GM12865 (cell line): Measurements from ENCODE around the gene FASLG.
A peak's percentile ranks its signal among the peaks of the same experiment; 100 is the strongest.

ENCODE experiments used
- DNase-seq: peaks from one replicate; pipeline ENCODE4 v3.0.0; 2010; ENCODE audit warnings: low read depth
- H3K4me3 ChIP-seq: 2 replicates; pipeline ENCODE4 v1.5.1; 2011; ENCODE audit warnings: mild to moderate bottlenecking, low read depth, low read length, control low read depth
- CTCF ChIP-seq: IDR thresholded peaks from 2 replicates; pipeline ENCODE4 v1.5.1; 2011; ENCODE audit warnings: low read length, control low read depth, low read depth, inconsistent platforms; ENCODE audit not compliant: insufficient read depth; ENCODE audit errors: missing control alignments

FASLG gene

GRCh38 chr1:172654535-172654934 lies 4.4 kb upstream of the FASLG start:
- H3K4me3 ChIP-seq, result no peak overlapping the region
- DNase-seq, result peak; percentile 24
- no peak for TF ChIP-seq CTCF

GRCh38 chr1:172656576-172656975 lies 2.3 kb upstream of the FASLG start:
- no peak for DNase-seq
- no peak overlapping the region for H3K4me3 ChIP-seq
- no peak for TF ChIP-seq CTCF

- no peak overlapping the region for H3K4me3 ChIP-seq
- no peak for TF ChIP-seq CTCF
- no peak for DNase-seq
Measured at GRCh38 chr1:172657586-172657985, 1.3 kb upstream of the FASLG start.

GRCh38 chr1:172661107-172661506 lies 2.2 kb downstream of the FASLG start:
- H3K4me3 ChIP-seq, result no peak overlapping the region
- TF ChIP-seq CTCF, result no peak
- DNase-seq, result no peak

GRCh38 chr1:172662464-172663109 lies 3.7 kb downstream of the FASLG start:
- DNase-seq, result peak; percentile 73
- TF ChIP-seq CTCF, result no peak

GRCh38 chr1:172663732-172664131 lies 4.8 kb downstream of the FASLG start:
- TF ChIP-seq CTCF, result no peak
- no peak for DNase-seq
- no peak overlapping the region for H3K4me3 ChIP-seq

More at GRCh38 chr1:172662464-172663109, 3.7 kb downstream of the FASLG start:
- H3K4me3 ChIP-seq, result no peak overlapping the region

GRCh38 chr1:172668097-172668496 lies 9.2 kb downstream of the FASLG start:
- no peak for DNase-seq
- no peak overlapping the region for H3K4me3 ChIP-seq
- no peak for TF ChIP-seq CTCF
